ENCODE data around the gene LRMDA. TPM values are rescaled to one million over a fixed set of nuclear protein-coding genes. Genes with fewer than 3 reads are reported as not detected.

The LRMDA gene
- total RNA-seq, 1 donor from 2014 or later, result 5.2 TPM

GRCh38 chr10:76436981-76437380 lies 1005.6 kb downstream of the LRMDA start:
- Histone ChIP-seq H3K27ac (no peak overlapping the region), H3K36me3 (no peaks in the 10 kb centered on the region), H3K9ac (no peak overlapping the region), H3K27me3 (no peaks in the 10 kb centered on the region), H2AFZ (replicated peaks) (no peak overlapping the region), H3K4me3 (no peak overlapping the region), H3K9me3 (ENCODE audit: low read depth) (no peaks in the 10 kb centered on the region), H3F3A (ENCODE audit: low read depth) (no peaks in the 10 kb centered on the region), H4K20me1 (ENCODE audit: low read depth) (no peaks in the 10 kb centered on the region), H3K79me2 (ENCODE audit: low read depth) (no peaks in the 10 kb centered on the region), H3K4me1 (peaks cover 11% of the 10 kb centered on the region), H3K4me2 (no peak overlapping the region)
- Mint-ChIP-seq H3K9me3 (peaks cover 5% of the 10 kb centered on the region), H3K27ac (no peak overlapping the region), H3K4me1 (peaks cover 53% of the 10 kb centered on the region), H3K4me3 (no peak overlapping the region), H3K27me3 (ENCODE audit: insufficient read depth, low read depth) (peaks cover 5% of the 10 kb centered on the region), H3K36me3 (no peaks in the 10 kb centered on the region)
- no peak for TF ChIP-seq CTCF (IDR thresholded peaks at IDR 0.05)
- TF ChIP-seq EZH2phosphoT487 (IDR thresholded peaks at IDR 0.05), result no peak
- TF ChIP-seq EZH2 (IDR thresholded peaks at IDR 0.05), result no peak
- DNase-seq (ENCODE audit: low spot score), result no peak

- H3K27me3 ChIP-seq, result no peaks in the 10 kb centered on the region
- no peak for TF ChIP-seq EZH2phosphoT487 (IDR thresholded peaks at IDR 0.05)
- TF ChIP-seq CTCF (IDR thresholded peaks at IDR 0.05), result no peak
- TF ChIP-seq EZH2 (IDR thresholded peaks at IDR 0.05), result no peak
- H3K27me3 Mint-ChIP-seq (ENCODE audit: insufficient read depth, low read depth), result peaks cover 9% of the 10 kb centered on the region
- H3F3A ChIP-seq (ENCODE audit: low read depth), result no peaks in the 10 kb centered on the region
- no peak overlapping the region for H3K27ac ChIP-seq
- H3K4me3 Mint-ChIP-seq, result no peak overlapping the region
- H3K36me3 ChIP-seq, result no peaks in the 10 kb centered on the region
- no peak overlapping the region for H2AFZ ChIP-seq (replicated peaks)
- no peaks in the 10 kb centered on the region for H3K36me3 Mint-ChIP-seq
- no peaks in the 10 kb centered on the region for H3K4me1 ChIP-seq
- no peaks in the 10 kb centered on the region for H4K20me1 ChIP-seq (ENCODE audit: low read depth)
- peaks cover 31% of the 10 kb centered on the region for H3K4me1 Mint-ChIP-seq
- H3K4me2 ChIP-seq, result no peak overlapping the region
- DNase-seq (ENCODE audit: low spot score), result no peak
- H3K9ac ChIP-seq, result no peak overlapping the region
- H3K27ac Mint-ChIP-seq, result no peak overlapping the region
- no peaks in the 10 kb centered on the region for H3K9me3 ChIP-seq (ENCODE audit: low read depth)
- H3K4me3 ChIP-seq, result no peak overlapping the region
- H3K79me2 ChIP-seq (ENCODE audit: low read depth), result no peaks in the 10 kb centered on the region
- H3K9me3 Mint-ChIP-seq, result peaks cover 5% of the 10 kb centered on the region
These were observed 1009.0 kb downstream of the LRMDA start for GRCh38 chr10:76440426-76440825.

- TF ChIP-seq CTCF (IDR thresholded peaks at IDR 0.05) (no peak), EZH2 (IDR thresholded peaks at IDR 0.05) (no peak), EZH2phosphoT487 (IDR thresholded peaks at IDR 0.05) (no peak)
- H3K27ac ChIP-seq, result no peak overlapping the region
- peaks cover 7% of the 10 kb centered on the region for H3K27me3 Mint-ChIP-seq (ENCODE audit: insufficient read depth, low read depth)
- H3K4me1 Mint-ChIP-seq, result peaks cover 16% of the 10 kb centered on the region
- H3K4me3 Mint-ChIP-seq, result no peak overlapping the region
- no peak overlapping the region for H3K4me3 ChIP-seq
- no peak overlapping the region for H3K27ac Mint-ChIP-seq
- peaks cover 5% of the 10 kb centered on the region for H3K9me3 Mint-ChIP-seq
- no peaks in the 10 kb centered on the region for H4K20me1 ChIP-seq (ENCODE audit: low read depth)
- H3K4me2 ChIP-seq, result no peak overlapping the region
- H3F3A ChIP-seq (ENCODE audit: low read depth), result no peaks in the 10 kb centered on the region
- no peak overlapping the region for H3K9ac ChIP-seq
- no peaks in the 10 kb centered on the region for H3K36me3 Mint-ChIP-seq
- H3K9me3 ChIP-seq (ENCODE audit: low read depth), result no peaks in the 10 kb centered on the region
- H3K4me1 ChIP-seq, result no peaks in the 10 kb centered on the region
- no peak overlapping the region for H2AFZ ChIP-seq (replicated peaks)
- H3K79me2 ChIP-seq (ENCODE audit: low read depth), result no peaks in the 10 kb centered on the region
- H3K36me3 ChIP-seq, result no peaks in the 10 kb centered on the region
- DNase-seq (ENCODE audit: low spot score), result no peak
- H3K27me3 ChIP-seq, result no peaks in the 10 kb centered on the region
These were observed 1010.7 kb downstream of the LRMDA start for GRCh38 chr10:76442113-76442512.

Measured in neural progenitor cell (in vitro differentiated cells).